Stimulated activated CD4-positive, alpha-beta T cell treated with anti-CD3 and anti-CD28 coated beads, Interleukin-15, amount 100 ng/mL, for 1 hour (primary cell): ENCODE results near the gene MVP.
"Not testable (repeated sequence)": the region's sequence is repeated elsewhere in the genome, so short reads cannot be mapped to it uniquely, and the experiment has no call there.

Experiments
- DNase-seq, 2 donors: peaks; one replicate each; pipeline ENCODE4 v3.0.0-alpha.2; 2020; ENCODE audit warnings: low read depth in 1 of 2, low spot score in 1 of 2

MVP gene

DNA sequence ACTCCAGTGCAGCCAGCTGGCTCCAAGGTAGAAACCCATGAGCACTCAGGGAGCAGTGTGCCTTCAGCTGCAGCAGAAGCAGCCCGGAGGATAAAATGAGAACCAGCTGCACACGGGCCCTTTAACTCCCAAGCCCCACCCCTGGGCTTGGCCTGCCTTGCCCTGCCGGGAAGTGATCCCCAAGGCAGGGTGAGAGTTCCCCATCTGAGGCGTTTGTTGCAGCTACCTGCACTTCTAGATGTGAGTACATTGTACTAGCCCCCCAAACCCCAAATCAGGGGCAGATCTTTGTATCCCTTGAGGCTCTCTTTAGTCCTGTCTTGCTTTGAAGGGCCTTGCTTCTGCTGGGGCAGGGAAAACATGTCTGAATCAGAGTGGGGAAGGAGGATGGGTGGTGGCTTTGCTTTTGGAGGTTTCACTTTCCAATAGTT lies at the start of gene MVP:
Gene MVP (plus strand): TSS at position 192 of the 431 bp plus-strand sequence. CDS start 10,088 bp downstream, outside the sequence.
- DNase-seq, result peak in 1 of 2 donors; percentile 39

DNA sequence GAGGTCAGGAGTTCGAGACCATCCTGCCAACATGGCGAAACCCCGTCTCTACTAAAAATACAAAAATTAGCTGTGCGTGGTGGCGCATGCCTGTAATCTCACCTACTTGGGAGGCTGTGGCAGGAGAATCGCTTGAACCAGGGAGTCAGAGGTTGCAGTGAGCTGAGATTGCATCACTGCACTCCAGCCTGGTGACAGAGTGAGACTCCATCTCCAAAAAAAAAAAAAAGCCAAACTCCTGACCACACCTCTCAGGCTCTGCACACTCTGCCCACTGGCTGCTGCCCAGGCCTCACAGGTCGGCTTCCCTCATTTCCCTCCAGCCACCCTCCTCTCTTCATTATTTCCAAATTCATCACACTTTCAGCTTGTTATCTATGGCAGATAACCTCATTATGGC lies 47.9 kb upstream of the MVP start:
- not testable (repeated sequence) for DNase-seq

DNA sequence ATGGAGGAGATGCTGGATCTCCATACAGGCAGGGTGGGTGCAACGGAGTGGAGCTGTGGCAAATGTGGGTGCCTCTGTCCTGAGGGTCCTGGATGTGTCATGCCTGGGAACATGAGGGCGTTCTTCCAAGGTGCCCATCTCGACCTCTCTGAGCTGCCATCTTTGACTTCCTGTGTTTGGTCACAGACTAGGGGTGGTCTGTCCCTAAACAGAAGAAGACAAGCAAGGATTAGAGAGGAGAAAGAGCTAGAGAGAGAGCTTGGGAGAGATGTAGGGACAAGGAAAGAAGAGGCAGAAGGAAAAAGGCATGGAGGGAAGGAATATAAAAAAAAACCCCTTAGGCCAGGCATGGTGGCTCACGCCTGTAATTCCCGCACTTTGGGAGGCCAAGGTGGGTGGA lies 45.5 kb upstream of the MVP start:
- no peak for DNase-seq

DNA sequence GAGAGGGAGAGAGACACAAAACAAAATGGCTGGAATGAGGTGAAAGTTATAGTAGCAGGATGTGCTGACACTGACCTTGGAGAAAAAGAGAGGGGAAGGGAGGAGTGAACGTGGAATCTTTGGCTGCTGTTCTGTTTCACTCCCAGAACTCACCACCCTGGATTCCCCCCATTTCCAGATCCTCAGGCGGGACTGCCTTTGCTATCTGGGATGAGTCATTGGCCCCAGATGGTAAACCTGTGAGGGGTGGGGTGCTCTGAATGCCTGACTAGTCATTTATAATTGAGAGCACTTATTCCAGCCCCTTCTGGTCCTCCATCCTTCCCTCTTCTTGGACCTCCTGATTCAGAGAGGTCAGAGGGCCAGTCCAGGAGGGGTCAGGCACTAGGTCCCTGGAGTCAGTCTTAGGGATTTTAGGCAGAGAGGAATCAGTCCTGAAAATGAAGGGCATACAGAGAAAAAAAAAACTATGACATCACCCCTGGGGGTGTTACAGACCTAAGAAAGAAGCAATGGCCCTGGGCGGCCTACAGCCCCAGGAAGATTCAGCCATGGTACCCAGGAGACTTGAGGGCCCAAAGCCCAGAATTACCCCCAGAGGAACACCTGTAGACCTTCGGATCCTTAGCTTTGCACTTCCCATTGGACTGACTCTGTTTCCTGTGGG lies 44.4 kb upstream of the MVP start:
- no peak for DNase-seq

DNA sequence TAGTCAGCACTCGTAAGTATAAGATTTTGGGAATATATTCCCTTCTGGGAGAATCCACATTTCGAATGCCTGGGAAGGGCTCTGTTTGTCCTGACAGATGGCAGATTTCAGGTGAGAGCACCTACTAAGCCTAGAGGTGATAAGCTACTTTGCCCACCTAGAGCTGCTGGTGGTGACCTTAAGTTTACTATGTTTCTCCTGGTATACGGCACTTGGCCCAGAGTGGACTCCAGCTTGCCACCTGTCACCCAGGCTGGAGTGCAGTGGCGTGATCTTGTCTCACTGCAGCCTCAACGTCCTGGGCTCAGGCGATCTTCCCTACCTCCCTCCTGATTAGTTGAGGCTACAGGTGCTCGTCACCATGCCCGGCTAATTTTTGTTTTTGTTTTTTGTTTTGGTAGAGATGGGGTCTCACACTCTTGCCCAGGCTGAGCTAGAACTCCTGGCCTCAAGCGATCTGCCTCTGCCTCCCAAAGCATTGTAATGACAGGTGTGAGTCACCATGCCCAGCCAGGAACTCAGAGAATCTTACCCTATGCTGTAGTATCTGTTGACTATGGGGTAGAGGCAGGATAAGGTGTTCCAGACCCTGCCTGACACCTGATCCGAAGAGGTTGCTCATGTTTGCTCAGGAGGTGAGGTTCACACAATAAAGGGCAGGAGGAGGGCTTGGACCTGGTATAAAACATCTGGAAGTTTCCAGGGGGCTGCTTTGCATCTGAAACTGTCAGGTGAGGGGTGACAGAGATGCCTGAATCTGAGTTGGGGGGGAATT lies 42.5 kb upstream of the MVP start, which contains the start of gene ZG16:
Gene ZG16 (plus strand): TSS at position 681 of the 775 bp plus-strand sequence. CDS start 1,011 bp downstream, outside the sequence.
- DNase-seq, result no peak

DNA sequence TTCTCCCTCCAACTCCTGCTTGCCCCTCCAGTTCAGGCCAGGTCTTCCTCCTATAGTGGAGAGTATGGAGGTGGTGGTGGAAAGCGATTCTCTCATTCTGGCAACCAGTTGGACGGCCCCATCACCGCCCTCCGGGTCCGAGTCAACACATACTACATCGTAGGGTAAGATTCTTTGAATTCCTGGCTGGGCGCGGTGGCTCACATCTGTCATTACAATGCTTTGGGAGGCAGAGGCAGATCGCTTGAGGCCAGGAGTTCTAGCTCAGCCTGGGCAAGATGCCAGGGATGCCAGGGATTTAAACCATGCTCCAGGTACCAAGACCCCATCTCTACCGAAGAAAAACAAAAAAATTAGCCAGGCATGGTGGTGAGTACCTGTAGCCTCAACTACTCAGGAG lies 40.8 kb upstream of the MVP start:
- no peak for DNase-seq

DNA sequence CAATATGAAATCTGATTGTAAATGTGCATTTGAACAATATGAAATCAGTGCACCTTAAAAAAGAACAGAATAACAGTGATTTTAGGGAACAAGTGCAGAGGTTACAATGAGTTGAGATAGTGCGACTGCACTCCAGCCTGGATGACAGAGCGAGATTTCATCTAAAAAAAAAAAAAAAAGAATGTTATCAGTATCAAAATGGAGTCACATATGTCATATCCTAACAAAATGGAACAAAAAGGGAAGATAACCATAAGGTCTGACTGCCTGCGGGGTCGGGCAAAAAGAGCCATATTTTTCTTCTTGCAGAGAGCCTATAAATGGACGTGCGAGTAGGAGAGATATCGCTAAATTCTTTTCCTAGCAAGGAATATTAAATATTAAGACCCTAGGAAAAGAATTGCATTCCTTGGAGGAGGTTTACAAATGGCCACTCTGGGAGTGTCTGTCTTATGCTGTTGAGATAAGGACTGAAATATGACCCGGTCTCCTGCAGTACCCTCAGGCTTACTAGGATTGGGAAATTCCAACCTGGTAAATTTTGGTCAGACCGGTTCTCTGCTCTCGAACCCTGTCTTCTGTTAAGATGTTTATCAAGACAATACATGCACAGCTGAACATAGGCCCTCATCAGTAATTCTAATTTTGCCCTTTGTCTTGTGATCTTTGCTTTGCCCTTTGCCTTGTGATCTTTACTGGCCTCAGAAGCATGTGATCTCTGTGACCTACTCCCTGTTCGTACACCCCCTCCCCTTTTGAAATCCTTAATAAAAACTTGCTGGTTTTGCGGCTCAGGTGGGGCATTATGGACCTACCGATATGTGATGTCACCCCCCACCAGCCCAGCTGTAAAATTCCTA lies 36.9 kb upstream of the MVP start:
- DNase-seq, result not testable (repeated sequence)

DNA sequence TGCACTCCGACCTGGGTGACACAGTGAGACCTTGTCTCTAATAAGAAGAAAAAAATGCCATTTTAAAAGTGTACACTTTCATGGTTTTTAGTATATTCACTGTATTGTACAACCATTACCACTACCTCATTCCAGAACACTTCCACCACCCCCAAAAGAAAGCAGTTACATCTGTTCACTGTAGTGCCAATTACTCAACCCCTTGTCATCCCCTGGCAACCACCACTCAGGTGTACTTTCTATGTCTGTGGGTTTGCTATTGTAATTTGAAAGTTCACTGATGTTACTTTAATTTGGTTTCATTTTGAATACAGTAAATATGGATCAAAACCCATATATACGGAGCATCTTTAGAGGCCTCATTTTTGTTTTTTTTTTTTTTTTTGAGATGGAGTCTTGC lies 36.1 kb upstream of the MVP start:
- DNase-seq, result no peak

DNA sequence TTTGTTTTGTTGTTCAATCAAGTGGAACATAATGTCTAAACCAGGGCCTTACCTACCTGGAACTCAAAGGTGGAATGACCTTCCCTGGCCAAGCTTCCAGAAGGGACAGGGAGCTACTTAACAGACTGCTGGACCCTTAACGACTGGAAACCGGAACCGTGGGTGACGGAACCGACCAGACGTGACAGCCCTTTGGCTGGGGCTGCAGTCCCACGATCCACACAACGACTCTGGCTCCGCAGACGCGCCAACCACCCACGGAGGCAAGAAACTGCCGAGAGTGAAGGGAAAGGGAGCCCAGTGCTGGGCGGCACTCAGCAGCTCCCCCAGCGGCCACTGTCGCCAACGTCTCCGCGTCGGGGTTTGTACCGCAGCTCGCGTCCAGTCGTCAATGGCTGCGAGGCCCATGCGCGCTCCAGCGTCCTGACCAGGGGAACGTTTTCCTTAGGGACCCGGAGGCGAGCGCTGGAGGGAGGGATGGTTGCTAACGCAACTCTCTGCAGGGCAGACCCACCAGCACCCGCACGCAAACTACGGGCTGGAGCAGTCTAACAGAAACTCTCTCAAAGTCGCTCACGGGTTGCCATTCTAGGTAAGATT lies 35.3 kb upstream of the MVP start:
- peak; percentile 59 to 65 for DNase-seq

DNA sequence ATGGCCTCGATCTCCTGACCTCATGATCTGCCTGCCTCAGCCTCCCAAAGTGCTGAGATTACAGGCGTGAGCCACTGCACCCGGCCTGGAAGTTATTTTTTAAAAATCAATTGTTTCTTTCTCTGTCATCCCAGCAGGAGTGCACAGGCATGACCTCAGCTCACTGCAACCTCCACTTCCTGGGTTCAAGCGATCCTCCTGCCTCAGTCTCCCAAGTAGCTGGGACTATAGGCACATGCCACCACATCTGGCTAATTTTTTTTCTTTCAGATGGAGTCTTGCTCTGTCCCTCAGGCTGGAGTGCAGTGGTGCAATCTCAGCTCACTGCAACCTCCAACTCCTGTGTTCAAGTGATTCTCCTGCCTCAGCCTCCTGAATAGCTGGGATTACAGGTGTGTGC lies 33.1 kb upstream of the MVP start:
- DNase-seq, result not testable (repeated sequence)

DNA sequence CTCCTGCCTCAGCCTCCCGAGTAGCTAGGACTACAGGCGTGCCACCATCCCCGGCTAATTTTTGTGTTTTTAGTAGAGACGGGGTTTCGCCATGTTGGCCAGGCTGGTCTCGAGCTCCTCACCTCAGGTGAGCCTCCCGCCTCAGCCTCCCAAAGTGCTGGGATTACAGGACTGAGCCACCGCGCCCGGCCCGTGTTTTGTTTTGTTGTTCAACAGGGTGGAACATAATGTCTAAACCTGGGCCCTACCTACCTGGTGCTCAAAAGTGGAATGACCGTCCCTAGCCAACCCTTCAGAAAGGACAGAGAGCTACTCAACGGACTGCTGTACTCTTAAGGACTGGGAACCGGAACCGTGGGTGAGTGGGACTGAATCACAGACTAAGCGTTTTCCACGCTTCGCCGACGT lies 30.5 kb upstream of the MVP start:
- no peak for DNase-seq

DNA sequence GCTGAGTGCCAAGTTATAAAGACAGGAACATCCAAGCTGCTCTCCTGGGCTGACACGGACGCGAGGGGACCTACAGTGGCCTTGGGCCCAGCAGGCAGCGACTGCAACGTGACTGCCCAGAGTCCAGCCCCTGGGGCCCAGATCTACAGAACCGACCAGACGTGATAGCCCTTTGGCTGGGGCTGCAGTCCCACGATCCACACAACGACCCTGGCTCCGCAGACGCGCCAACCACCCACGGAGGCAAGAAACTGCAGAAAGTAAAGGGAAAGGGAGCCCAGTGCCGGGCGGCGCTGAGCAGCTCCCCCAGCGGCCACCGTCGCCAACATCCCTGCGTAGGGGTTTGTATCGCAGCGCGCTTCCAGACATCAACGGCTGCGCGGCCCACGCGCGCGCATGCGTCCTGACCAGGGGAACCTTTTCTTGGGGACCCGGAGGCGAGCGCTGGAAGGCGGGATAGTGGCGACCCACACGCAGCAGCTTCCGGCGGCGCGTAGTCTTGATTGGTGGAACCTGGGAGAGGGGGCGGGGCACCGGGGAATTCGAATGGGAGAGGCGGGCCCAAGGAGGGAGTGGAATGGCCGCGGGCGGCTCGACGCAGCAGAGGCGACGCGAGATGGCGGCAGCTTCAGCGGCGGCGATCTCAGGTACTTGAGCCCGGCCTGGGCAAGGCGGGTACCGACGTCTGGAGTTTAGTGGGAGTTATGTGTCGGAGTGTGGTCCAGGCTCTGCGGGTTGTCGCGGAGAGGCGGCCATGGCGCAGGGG lies 29.9 kb upstream of the MVP start, which contains the start of gene KIF22:
Gene KIF22 (plus strand): TSS at position 569 of the 766 bp plus-strand sequence. CDS start 9 bp downstream, at position 578.
- peak; percentile 99 to 100 for DNase-seq

DNA sequence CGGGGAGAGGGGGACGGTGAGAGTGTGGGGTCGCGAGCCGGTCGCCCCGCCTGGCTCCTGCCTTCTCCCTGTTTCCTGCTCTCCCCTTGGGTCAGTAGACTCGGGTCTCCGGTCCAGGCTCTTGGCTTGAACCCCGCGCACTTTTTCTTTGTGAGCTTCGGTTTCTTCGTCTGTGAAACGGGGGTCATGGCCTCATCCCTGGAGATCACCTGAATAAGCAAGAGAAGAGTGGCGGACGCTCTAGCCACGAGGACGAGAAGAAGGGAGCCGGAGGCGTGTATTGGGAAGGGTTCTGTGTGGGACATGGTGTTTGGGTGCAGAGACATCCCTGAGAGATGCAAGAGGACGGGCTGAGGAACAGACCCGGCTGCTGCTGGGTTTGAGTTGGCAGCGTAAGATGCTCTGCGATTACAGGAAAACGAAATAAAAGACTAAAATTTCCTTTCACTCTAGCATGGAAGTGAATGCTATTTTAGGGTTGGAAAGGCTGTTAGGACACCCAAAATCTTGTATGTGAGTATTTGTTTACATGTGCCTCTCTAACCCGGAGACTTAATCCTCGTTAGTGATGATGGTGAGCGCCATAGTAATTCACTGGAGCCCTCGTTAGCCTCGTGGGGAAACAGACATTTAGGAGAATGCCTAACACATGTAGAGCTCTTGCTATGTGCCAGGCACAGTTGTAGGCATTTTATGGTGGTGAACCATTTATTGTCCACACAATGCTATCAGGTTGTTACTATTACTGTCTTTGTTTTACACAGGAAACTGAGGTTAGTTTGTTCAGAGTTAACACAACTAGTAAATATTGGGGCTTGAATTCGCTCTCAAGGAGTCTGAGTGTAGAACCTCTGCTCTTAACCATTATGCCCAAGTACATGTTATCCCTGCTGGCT lies 29.1 kb upstream of the MVP start:
- DNase-seq, result no peak

DNA sequence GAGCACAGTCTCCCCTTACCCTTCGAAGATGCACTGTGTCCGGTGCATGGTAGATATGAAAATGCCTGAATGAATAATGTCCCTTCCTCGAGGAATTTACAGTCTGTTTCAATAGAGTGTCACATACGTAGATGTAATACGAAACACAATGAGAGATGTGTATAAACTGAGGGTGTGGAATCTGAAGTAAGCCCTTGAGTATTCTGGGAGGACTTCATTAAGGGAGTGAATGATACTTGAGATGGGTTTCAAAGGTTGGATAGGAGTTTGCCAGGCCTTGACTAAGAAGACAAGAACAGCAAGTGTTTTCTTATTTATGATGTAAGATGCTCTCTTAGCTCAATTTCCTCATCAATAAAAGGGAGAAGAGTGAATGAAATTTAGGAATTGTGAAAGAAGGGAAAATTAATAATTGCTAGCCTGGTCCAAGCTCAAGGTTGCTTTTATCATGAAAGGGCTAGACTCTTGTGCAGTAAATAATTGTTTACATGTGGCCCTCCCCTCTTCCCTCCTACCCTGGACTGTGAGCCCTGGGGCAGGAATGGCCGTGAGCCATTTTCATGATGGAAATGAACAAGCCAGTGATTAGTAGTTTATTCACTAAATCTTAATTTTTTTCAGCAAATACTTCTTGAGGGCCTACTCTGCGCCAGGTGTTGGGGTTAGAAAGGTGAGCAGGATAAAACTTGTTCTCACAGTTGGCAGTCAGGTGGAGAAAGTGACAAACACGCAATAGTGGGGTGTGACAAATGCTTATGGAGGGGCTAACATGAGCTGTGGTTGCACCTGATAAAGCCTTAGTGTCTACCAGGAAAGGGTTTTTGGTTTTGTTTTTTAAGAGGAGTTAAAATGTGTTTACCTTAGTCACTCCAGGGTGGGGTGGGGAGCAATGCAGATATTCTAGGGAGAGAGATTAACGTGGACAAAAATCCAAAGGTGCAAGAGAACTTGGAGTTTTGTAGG lies 28.1 kb upstream of the MVP start:
- DNase-seq, result no peak

DNA sequence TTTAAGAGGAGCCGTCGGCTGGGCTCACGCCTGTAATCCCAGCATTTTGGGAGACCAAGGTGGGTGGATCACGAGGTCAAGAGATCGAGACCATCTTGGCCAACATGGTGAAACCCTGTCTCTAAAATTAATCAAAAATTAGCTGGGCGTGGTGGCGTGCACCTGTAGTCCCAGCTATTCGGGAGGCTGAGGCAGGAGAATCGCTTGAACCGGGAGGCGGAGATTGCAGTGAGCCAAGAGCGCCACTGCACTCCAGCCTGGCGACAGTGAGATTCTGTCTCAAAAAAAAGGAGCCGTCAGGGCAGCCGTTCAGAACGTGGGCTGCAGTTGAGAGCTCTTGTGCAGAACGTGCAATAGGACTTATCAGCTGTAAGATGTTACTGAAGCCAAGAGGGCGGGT lies 27.1 kb upstream of the MVP start:
- DNase-seq, result not testable (repeated sequence)

DNA sequence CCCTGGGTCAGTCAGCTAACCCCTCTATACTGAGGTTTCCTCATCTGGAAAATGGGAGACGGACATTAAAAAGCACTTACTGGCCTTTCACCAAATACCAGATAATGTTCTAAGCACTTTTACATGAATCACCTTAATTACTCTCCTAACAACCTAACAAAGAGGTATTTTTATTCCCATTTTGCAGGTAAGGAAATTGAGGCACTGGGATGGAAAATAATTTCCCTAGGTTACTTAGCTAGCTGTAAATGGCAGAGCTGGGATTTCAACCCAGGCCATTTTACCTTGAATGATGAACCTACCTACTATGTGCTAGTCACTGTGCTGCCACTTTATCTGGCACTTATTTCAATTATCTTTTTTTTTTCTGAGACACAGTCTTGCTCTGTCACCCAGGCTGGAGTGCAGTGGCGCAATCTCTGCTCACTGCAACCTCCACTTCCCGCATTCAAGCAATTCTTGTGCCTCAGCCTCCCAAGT lies 26.0 kb upstream of the MVP start:
- DNase-seq, result no peak

DNA sequence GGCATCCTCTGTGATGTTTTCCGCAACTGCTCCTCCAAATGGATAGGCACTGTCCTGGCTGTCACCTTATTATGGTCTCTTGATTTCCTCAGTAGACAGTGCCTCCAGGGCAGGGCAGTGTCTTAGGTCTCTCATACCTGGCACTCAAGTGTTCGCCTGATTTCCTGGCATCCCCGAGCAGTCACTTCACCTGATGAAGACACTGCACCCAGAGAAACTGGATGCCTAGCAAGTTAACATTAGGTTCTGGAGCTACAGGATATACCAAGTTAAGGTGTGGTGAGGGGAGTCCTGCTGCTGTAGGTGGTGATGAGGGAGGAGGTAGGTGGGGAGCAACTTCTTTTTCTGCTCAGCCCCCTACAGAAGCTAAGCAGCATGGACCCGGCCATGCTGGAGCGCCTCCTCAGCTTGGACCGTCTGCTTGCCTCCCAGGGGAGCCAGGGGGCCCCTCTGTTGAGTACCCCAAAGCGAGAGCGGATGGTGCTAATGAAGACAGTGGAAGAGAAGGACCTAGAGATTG lies 17.8 kb upstream of the MVP start:
- DNase-seq, result no peak

DNA sequence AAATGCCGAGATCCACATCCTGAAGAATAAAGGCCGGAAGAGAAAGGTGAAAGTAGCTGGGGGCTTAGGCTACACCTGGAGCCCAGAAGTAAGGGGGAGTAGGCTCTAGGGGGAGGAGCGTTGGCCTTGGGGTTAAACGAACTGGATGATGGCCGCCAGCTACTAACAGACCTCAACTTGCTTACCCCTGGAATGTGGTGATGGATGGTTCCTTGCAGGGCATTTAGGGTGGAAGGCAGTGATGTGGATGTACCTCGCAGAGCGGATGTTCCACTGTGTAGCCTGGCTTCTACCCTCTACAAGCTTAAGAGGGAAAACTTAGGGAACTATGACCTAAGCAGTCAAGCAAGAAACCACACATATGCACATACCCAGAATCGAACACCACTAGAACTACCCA lies 16.2 kb upstream of the MVP start:
- DNase-seq, result no peak
